Measurements from ENCODE around the gene EHMT2.
"Not testable (repeated sequence)": the region's sequence is repeated elsewhere in the genome, so short reads cannot be mapped to it uniquely, and the experiment has no call there.

EHMT2 gene

GRCh38 chr6:31869343-31869742, 28.2 kb downstream of the EHMT2 start:
- no peak for FAIRE-seq

- FAIRE-seq = not testable (repeated sequence)
These were observed 28.9 kb downstream of the EHMT2 start for GRCh38 chr6:31868658-31868971.

- FAIRE-seq = no peak
These were observed 32.0 kb downstream of the EHMT2 start for GRCh38 chr6:31865205-31866118.

- FAIRE-seq = no peak
These were observed 32.7 kb downstream of the EHMT2 start for GRCh38 chr6:31864818-31865204.

GRCh38 chr6:31864123-31864562, 33.4 kb downstream of the EHMT2 start:
- FAIRE-seq = not testable (repeated sequence)

- FAIRE-seq = peak; percentile 99
These were observed 34.9 kb downstream of the EHMT2 start, which contains the start of gene NEU1 for GRCh38 chr6:31862344-31863235. NEU1 (minus strand) TSS chr6:31862821; CDS start chr6:31862776, 45 bp downstream.

- no peak for FAIRE-seq
These were observed 35.6 kb downstream of the EHMT2 start for GRCh38 chr6:31861919-31862343.

GRCh38 chr6:31861150-31861549, 36.3 kb downstream of the EHMT2 start:
- FAIRE-seq = no peak

- FAIRE-seq = no peak
These were observed 37.1 kb downstream of the EHMT2 start for GRCh38 chr6:31860349-31860748.

GRCh38 chr6:31859923-31860322, 37.6 kb downstream of the EHMT2 start:
- FAIRE-seq = no peak

- no peak for FAIRE-seq
These were observed 38.8 kb downstream of the EHMT2 start for GRCh38 chr6:31858707-31859106.

- not testable (repeated sequence) for FAIRE-seq
These were observed 39.7 kb downstream of the EHMT2 start for GRCh38 chr6:31857774-31858173.

GRCh38 chr6:31851980-31852718, 45.3 kb downstream of the EHMT2 start:
- FAIRE-seq = not testable (repeated sequence)

- FAIRE-seq = no peak
These were observed 46.0 kb downstream of the EHMT2 start for GRCh38 chr6:31851485-31851832.

- no peak for FAIRE-seq
These were observed 46.6 kb downstream of the EHMT2 start for GRCh38 chr6:31850765-31851484.

GRCh38 chr6:31847276-31847978, 50.1 kb downstream of the EHMT2 start:
- no peak for FAIRE-seq

- no peak for FAIRE-seq
These were observed 53.0 kb downstream of the EHMT2 start for GRCh38 chr6:31844507-31844906.

GRCh38 chr6:31842053-31842452, 55.4 kb downstream of the EHMT2 start:
- no peak for FAIRE-seq

GRCh38 chr6:31839779-31840126, 57.7 kb downstream of the EHMT2 start:
- not testable (repeated sequence) for FAIRE-seq

GRCh38 chr6:31838968-31839367, 58.5 kb downstream of the EHMT2 start:
- FAIRE-seq = no peak

- FAIRE-seq = not testable (repeated sequence)
These were observed 59.4 kb downstream of the EHMT2 start for GRCh38 chr6:31838114-31838553.
